GM12801 (cell line): Measurements from ENCODE around the gene ASB16.

Experiments
- TF ChIP-seq, protein P1 (sequence below): IDR thresholded peaks from one replicate; pipeline ENCODE4 v1.5.1; 2011; ENCODE audit warnings: control low read depth; ENCODE audit not compliant: insufficient read length; ENCODE audit errors: extremely low read depth

ASB16 gene, protein sequence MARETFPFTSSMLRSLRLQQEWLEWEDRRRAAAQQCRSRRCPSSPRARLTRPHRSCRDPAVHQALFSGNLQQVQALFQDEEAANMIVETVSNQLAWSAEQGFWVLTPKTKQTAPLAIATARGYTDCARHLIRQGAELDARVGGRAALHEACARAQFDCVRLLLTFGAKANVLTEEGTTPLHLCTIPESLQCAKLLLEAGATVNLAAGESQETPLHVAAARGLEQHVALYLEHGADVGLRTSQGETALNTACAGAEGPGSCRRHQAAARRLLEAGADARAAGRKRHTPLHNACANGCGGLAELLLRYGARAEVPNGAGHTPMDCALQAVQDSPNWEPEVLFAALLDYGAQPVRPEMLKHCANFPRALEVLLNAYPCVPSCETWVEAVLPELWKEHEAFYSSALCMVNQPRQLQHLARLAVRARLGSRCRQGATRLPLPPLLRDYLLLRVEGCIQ

DNA sequence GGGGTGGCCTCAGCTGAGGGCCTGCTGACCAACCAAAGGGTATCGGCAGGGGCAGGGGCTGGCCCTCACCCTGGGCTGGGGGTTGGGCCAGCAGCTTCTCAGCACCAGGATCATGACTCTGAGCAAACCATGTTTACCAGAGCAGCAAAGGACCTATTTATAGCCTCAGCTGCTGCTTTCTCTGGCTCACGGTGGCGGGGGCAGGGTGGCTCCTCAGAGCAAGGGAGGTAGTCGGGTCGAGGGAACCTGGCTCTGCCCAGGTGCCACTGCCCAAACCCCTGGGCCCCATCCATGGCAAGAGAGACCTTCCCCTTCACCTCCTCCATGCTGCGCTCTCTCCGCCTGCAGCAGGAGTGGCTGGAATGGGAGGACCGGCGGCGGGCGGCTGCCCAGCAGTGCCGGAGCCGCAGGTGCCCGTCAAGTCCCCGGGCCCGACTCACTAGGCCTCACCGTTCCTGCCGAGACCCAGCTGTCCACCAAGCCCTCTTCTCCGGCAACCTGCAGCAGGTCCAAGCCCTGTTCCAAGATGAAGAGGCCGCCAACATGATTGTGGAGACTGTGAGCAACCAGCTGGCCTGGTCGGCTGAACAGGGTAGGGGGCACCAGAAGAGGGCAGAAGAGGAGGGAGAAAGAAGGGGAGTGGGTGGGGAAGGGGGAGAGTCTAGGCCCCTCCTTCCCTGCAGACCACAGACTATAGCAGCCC lies at the start of gene ASB16:
Gene ASB16, plus strand, starts transcription at position 206 of the 703 bp plus-strand sequence. Its CDS starts 86 bp downstream, at position 292.
- TF ChIP-seq, protein P1, sequence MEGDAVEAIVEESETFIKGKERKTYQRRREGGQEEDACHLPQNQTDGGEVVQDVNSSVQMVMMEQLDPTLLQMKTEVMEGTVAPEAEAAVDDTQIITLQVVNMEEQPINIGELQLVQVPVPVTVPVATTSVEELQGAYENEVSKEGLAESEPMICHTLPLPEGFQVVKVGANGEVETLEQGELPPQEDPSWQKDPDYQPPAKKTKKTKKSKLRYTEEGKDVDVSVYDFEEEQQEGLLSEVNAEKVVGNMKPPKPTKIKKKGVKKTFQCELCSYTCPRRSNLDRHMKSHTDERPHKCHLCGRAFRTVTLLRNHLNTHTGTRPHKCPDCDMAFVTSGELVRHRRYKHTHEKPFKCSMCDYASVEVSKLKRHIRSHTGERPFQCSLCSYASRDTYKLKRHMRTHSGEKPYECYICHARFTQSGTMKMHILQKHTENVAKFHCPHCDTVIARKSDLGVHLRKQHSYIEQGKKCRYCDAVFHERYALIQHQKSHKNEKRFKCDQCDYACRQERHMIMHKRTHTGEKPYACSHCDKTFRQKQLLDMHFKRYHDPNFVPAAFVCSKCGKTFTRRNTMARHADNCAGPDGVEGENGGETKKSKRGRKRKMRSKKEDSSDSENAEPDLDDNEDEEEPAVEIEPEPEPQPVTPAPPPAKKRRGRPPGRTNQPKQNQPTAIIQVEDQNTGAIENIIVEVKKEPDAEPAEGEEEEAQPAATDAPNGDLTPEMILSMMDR: no peak

DNA sequence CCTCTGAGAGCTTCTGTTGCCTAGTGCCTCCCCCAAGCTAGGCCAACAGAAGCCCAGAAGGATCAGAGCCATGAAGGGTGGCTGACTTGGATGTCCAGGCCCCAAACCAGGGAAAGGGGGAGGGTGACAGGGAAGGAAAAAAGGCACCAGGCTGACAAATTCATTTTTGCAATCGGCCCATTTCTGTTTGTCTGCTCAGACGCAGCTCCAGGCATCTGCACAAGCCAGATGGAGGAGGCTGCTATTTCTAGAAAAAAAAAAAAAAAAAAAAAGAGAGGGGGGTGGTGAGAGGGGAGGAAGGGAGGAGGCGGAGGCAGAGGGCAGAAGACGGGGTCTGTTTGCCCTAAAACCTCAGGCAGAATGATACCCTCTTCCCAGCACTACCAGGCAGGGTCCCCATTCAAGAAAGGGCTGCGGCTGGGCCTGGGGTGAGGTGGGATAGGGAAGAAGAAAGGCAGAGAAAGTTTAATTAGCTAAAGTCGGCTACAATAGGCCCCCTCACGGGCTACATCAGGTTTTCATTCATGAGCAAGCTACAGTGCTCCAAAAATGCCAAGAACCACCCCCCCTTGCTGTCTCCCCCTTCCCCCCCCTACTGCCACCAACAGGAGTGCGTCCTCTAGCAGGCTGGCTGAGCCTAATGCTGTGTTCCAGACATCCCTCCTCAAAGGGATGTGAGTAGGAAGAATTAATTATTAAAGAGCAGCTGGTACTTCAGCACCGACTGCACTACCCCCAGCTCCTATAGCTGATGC lies 49.5 kb upstream of the ASB16 start:
- TF ChIP-seq, protein P1: no peak

DNA sequence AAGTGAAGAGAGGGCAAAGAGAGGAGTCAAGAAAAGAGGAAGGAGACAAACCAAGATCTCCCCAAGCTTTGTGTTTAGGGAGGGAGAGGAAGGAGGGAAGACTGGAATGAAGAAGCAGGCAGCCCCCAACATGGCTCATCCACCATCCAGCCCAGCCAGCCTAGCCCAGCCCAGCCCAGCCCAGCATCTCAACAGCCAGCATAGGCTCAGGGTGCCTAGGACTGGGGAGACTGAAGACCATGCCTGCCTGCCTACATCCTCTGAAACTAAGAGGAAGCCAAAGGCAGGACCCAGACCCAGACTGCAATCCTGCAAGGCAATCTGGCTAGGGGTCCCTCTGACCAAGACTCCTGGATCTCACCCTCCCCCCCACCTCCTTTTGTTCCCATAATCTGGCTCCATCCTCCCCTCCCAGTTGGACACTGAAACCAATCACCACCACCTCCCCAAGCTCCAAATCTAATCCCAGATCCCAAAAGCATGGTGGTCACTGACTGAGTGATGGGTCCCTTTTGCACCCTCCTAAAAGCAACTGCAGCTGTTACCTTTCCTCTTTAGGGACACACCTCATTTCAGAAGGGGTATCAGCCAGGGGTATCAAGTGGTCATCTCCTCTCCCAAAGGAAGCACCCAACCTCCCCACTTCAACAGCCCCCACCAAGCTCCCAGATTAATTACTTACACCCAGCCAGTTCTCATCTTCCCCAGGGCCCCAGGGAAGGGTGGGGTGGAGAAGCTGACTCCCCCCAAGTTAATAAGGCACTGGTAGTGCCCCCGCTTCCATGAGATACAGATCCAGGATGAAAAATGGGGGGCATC lies 48.3 kb upstream of the ASB16 start:
- TF ChIP-seq, protein P1: no peak

DNA sequence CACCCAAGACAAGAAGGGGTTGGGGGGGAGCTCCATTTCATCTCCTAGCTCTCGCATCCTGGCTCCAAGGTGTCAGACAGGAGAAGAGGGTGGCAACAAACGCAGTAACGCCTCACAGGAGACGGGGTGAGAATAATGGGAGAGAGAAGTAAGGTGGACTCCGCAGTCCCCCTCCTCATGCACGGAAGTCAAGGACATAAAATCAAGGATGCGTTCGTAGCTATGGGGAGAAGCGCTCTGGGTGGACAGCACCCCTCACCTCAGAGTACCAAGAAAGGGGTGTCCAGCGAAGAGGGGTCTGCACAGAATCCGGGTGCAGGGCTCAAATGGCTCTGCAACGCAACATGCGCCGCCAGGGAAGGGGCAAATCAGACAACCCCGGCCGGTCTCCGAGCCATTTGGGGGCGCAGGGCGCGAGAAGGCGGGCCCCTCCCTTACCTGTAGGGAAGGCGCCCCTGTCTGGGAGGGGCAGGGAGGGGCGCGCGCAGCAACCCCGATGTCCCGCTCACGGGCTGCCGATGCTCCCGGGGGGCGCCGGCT lies 47.6 kb upstream of the ASB16 start:
- TF ChIP-seq, protein P1: no peak

DNA sequence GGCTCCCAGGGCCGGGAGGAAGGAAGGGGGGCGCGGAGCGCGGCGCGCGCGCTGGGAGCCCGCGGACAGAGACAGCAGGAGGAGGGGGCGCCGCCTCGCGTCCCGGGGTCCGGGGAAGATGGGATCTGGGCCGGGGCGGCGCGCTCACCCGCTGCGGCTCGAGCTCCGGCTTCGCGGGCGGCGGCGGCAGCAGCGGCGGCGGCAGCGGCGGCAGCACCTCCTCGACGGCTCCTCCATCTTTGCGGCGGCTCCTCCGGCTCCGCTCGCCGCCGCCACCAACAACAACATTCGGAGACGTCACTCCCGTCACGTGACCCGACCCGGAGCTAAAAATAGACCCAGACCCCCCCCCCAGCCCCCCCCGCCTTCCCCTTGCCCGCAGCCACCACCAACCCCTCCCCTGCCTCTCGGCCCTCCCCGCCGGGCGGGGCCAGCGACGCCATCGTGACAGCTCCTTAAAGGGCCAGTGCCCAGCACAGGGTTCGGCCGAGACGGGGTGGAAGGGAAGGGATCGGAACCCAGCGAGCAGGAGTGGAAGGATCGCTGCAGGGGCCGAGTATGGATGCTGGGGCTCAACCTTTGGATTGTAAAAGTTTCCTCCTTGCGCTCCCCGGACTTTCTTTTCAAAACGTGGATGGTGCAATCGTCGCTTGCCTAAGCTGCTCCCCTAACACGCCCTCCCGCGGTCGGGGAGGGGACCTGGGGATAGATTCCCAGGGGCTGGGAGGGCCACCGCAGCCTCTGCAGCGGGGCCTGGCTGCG lies 47.0 kb upstream of the ASB16 start, which contains the start of gene HDAC5:
Gene HDAC5, minus strand, starts transcription at position 286 of the 762 bp plus-strand sequence. CDS start 6,126 bp downstream, outside the sequence.
- TF ChIP-seq, protein P1: no peak

DNA sequence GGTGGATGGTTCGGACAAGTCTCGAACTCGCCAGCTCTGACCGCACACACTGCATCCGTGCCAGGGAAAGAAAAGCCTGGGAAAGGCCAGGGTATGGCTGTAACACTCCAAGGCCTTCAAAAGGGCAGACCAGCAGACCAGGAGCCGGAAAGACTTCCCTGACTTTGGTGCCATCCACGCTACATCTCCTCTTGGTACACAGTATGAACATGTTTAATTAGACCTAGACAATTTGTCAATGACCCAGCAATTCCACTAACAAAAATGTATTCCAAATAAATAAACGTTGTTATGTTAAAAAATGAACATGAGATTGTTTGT lies 46.4 kb upstream of the ASB16 start:
- TF ChIP-seq, protein P1: no peak
